Raji (cell line): ENCODE measurements around the gene PNKD.
A peak's percentile ranks its signal among the peaks of the same experiment; 100 is the strongest.

Experiments
- POLR2A ChIP-seq: IDR thresholded peaks from 2 replicates; pipeline ENCODE4 v1.6.1; 2011; ENCODE audit warnings: low read depth, low read length, control low read depth; ENCODE audit not compliant: insufficient read depth

PNKD gene

DNA sequence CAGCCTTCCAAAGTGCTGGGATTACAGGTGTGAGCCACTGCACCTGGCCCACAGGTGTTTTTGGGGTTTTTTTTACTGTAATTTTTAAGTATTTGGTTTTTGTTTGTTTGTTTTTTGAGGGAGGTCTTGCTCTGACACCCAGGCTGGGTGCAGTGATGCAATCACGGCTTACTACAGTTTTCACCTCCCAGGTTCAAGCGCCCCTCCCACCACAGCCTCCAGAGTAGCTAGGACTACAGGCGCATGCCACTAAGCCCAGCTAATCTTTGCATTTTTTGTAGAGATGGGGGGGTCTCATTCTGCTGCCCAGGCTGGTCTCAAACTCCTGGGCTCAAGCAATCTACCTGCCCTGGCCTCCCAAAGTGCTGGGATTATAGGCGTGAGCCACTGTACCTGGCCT lies 104.5 kb downstream of the PNKD start:
- TF ChIP-seq POLR2A = no peak

GRCh38 chr2:218375212-218375611 lies 104.9 kb downstream of the PNKD start:
- no peak for TF ChIP-seq POLR2A

GRCh38 chr2:218378053-218378452 lies 107.7 kb downstream of the PNKD start:
- no peak for TF ChIP-seq POLR2A

- TF ChIP-seq POLR2A = peak; percentile 33; the same call in 1 of the 2 replicates
Measured at GRCh38 chr2:218381916-218382366, 111.6 kb downstream of the PNKD start, which contains the start of gene SLC11A1. Gene SLC11A1 (plus strand): TSS chr2:218382273. CDS start chr2:218382369, 96 bp downstream.

- TF ChIP-seq POLR2A = no peak
Measured at GRCh38 chr2:218382785-218383184, 112.5 kb downstream of the PNKD start.

DNA sequence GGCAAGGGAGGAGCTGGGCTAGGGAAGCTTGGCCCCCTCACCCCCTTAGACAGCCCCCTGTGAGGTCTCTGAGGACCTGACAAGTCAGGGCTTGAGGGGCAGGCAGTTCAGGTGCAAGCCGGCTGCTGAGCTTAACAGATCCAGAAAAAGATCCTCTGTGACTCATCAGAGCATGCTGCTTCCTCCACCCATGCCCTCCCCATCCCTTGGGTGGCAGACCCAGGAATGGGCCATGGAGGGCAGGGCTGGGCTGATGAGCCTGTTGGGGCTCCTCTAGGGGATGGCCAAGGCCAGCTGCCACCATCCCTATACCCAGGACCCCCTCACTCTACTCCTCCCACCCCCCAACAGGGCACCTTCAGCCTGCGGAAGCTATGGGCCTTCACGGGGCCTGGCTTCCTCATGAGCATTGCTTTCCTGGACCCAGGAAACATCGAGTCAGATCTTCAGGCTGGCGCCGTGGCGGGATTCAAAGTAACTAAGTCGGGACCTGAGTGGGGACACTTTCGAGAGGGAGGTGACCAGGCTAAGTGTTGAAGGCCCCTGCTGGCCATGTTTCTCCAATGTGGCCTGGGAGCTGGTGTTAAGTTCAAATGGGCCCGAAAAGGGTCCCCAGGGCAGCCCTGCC lies 113.7 kb downstream of the PNKD start:
- no peak for TF ChIP-seq POLR2A

GRCh38 chr2:218384975-218385374 lies 114.7 kb downstream of the PNKD start:
- no peak for TF ChIP-seq POLR2A

- TF ChIP-seq POLR2A = no peak
Measured at GRCh38 chr2:218386505-218387368, 116.4 kb downstream of the PNKD start.

GRCh38 chr2:218387369-218388194 lies 117.3 kb downstream of the PNKD start:
- TF ChIP-seq POLR2A = no peak

- no peak for TF ChIP-seq POLR2A
Measured at GRCh38 chr2:218389333-218390150, 119.2 kb downstream of the PNKD start.

- TF ChIP-seq POLR2A = no peak
Measured at GRCh38 chr2:218391202-218391601, 120.9 kb downstream of the PNKD start.

- TF ChIP-seq POLR2A = no peak
Measured at GRCh38 chr2:218392459-218392858, 122.1 kb downstream of the PNKD start.

DNA sequence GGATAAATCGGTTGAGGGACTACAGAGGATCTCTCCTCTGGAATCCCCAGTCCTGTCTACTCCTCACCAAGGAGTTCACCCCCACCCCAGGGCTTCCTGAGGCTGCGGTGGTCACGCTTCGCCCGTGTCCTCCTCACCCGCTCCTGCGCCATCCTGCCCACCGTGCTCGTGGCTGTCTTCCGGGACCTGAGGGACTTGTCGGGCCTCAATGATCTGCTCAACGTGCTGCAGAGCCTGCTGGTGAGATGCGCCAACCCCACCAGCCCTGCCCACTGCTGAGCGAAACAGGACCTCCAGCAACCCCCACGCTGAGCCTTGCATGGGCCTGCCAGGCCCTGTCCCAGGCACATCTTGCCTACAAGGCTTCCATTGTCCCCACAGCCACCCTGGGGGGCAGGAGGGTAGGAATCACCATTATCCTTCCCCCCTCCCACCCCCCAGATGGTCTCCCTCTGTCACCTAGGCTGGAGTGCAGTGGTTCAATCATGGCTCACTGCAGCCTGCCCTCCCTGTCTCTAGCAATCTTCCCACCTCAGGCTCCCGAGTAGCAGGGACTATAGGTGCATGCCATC lies 122.7 kb downstream of the PNKD start:
- no peak for TF ChIP-seq POLR2A

- TF ChIP-seq POLR2A = no peak
Measured at GRCh38 chr2:218393750-218394290, 123.5 kb downstream of the PNKD start.
